Measurements from ENCODE around the gene ANXA5. TPM values are rescaled to one million over a fixed set of nuclear protein-coding genes. Genes with fewer than 3 reads are reported as not detected.

Gene ANXA5
- total RNA-seq, 1 experiment from 2014 or later = 230 TPM

DNA sequence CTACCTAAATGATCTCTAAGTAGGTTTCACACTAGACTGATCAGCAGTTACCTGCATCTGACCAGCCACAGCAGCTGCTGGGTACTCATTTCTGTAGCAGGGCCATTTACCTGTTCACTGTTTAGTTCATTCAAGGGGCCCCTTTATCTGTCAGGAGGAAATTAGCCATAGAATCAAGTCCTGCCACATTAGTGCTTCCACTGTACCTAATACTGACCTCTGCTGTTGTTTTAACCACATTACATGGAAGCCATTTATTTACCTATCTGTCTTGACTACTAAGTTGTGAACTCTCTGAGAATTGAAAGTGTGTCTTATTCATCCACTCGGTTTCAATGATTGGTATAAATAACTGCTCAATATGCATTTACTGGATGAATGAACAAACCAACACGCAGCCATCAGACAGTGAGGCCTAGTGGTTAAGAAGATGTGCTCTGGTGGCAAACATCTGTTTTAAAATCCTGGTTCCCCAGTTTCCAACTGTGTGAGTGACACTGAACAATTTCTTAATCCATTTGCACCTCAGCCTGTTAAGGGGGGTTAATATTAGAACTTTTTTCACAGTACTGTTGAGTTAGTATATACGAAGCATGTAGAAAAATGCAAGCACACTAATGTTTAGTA, 30.0 kb upstream of the ANXA5 start:
- no peaks in the 10 kb centered on the region for H3K27me3 ChIP-seq (ENCODE audit: insufficient read depth, low read depth)
- no peak overlapping the region for H3K4me2 ChIP-seq
- no peaks in the 10 kb centered on the region for H3K79me2 ChIP-seq (ENCODE audit: low read depth)
- H3F3A ChIP-seq (ENCODE audit: insufficient read depth, low read depth) = peaks cover 20% of the 10 kb centered on the region
- no peaks in the 10 kb centered on the region for H3K36me3 ChIP-seq (ENCODE audit: low read depth)
- no peak overlapping the region for H2AFZ ChIP-seq
- DNase-seq = peak in 1 of 2 experiments; percentile 59
- no peaks in the 10 kb centered on the region for H4K20me1 ChIP-seq (ENCODE audit: insufficient read depth)
- POLR2A ChIA-PET (ENCODE audit: unreplicated experiment) = interaction anchor here (0.5 kb wide), 1 partner anchor 30 kb away, joined by 4 read pairs; the partner anchor contains the start of gene ANXA5
- CTCF ChIA-PET = no interaction called here
- no peak overlapping the region for H3K4me3 ChIP-seq
- no peaks in the 10 kb centered on the region for H3K9me3 ChIP-seq (ENCODE audit: insufficient read depth, low read depth)
- intact Hi-C loops (cut with micrococcal nuclease; ENCODE audit: unreplicated experiment) = loop anchor here (2.0 to 10.0 kb wide), 2 partner anchors 30 to 52 kb away; partner anchors contain the start of gene ANXA5
- no peak overlapping the region for H3K27ac ChIP-seq
- peaks cover 16% of the 10 kb centered on the region for H3K4me1 ChIP-seq (replicated peaks; ENCODE audit: insufficient read depth)
- no peak for TF ChIP-seq EZH2 (IDR thresholded peaks at IDR 0.05; ENCODE audit: low read depth)
- TF ChIP-seq, protein P1, sequence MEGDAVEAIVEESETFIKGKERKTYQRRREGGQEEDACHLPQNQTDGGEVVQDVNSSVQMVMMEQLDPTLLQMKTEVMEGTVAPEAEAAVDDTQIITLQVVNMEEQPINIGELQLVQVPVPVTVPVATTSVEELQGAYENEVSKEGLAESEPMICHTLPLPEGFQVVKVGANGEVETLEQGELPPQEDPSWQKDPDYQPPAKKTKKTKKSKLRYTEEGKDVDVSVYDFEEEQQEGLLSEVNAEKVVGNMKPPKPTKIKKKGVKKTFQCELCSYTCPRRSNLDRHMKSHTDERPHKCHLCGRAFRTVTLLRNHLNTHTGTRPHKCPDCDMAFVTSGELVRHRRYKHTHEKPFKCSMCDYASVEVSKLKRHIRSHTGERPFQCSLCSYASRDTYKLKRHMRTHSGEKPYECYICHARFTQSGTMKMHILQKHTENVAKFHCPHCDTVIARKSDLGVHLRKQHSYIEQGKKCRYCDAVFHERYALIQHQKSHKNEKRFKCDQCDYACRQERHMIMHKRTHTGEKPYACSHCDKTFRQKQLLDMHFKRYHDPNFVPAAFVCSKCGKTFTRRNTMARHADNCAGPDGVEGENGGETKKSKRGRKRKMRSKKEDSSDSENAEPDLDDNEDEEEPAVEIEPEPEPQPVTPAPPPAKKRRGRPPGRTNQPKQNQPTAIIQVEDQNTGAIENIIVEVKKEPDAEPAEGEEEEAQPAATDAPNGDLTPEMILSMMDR (conservative IDR thresholded peaks at IDR 0.05) = peak; percentile 80
- BruUV-seq (replicated peaks) = no TSS peak
- H3K9me2 ChIP-seq (ENCODE audit: insufficient read depth) = no peaks in the 10 kb centered on the region

DNA sequence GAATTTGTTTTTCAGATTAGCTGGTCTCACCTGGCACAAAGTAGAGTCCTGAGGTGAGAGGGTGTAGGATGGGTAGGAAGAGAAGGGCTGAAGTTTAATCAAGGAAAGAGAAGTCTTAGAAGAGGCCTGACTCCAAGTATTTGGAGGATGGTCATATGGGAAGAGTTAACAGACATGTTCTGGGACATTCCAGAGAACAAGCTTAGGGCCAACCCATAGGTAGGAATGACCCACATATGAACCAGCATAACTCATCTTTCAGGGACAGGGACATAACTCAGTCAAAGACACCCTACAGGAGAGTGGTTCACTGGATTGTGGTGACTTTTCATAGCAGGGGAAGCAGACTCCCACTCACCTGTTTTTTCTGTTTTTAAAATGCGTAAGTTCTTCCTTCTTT, 27.9 kb upstream of the ANXA5 start:
- Histone ChIP-seq H3K27me3 (ENCODE audit: insufficient read depth, low read depth) (no peaks in the 10 kb centered on the region), H3K9me3 (ENCODE audit: insufficient read depth, low read depth) (no peaks in the 10 kb centered on the region), H3K27ac (no peak overlapping the region), H3K9me2 (ENCODE audit: insufficient read depth) (no peaks in the 10 kb centered on the region), H3K79me2 (ENCODE audit: low read depth) (no peaks in the 10 kb centered on the region), H3K4me3 (no peak overlapping the region), H3F3A (ENCODE audit: insufficient read depth, low read depth) (peaks cover 19% of the 10 kb centered on the region), H4K20me1 (ENCODE audit: insufficient read depth) (no peaks in the 10 kb centered on the region), H3K36me3 (ENCODE audit: low read depth) (no peaks in the 10 kb centered on the region), H2AFZ (0 out of 2 replicates have a peak overlapping the region, but pooled peaks have one; percentile 25), H3K4me2 (no peak overlapping the region), H3K4me1 (replicated peaks; ENCODE audit: insufficient read depth) (peaks cover 16% of the 10 kb centered on the region)
- no peak for DNase-seq
- no TSS peak for BruUV-seq (replicated peaks)
- ChIA-PET POLR2A (ENCODE audit: unreplicated experiment) (no interaction called here), CTCF (no interaction called here)
- intact Hi-C loops (cut with micrococcal nuclease; ENCODE audit: unreplicated experiment) = loop anchor here (10.0 kb wide), 1 partner anchor 50 kb away; no protein-coding TSS in a partner anchor
- TF ChIP-seq, protein P1 (conservative IDR thresholded peaks at IDR 0.05) = no peak
- TF ChIP-seq EZH2 (IDR thresholded peaks at IDR 0.05; ENCODE audit: low read depth) = no peak

DNA sequence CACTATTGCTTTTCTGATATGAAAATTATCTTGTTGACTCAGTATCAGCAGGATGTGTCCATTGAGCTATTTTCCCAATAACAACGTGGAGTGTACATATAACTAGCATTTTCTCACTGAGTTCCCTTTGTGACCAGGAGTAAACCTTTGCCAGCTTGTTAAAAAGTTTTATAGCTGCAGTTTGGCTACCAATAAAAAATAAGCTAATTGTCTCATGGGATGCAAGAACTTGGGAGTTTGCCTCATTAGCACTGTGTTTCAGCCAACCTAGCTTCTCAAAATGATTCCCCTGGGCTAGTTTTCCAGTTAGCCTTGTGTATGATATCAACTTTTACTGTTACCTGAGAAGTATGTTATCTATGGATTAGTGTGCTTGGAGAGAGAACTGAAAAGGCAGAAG, 24.9 kb upstream of the ANXA5 start:
- CTCF ChIA-PET = no interaction called here
- POLR2A ChIA-PET (ENCODE audit: unreplicated experiment) = no interaction called here
- no peaks in the 10 kb centered on the region for H3K9me3 ChIP-seq (ENCODE audit: insufficient read depth, low read depth)
- H3K36me3 ChIP-seq (ENCODE audit: low read depth) = no peaks in the 10 kb centered on the region
- no peak overlapping the region for H3K27ac ChIP-seq
- H3K4me2 ChIP-seq = no peak overlapping the region
- TF ChIP-seq, protein P1 (conservative IDR thresholded peaks at IDR 0.05) = no peak
- TF ChIP-seq EZH2 (IDR thresholded peaks at IDR 0.05; ENCODE audit: low read depth) = no peak
- no peaks in the 10 kb centered on the region for H3K9me2 ChIP-seq (ENCODE audit: insufficient read depth)
- DNase-seq = no peak
- H4K20me1 ChIP-seq (ENCODE audit: insufficient read depth) = no peaks in the 10 kb centered on the region
- H3K27me3 ChIP-seq (ENCODE audit: insufficient read depth, low read depth) = no peaks in the 10 kb centered on the region
- no peak overlapping the region for H3K4me3 ChIP-seq
- H3K79me2 ChIP-seq (ENCODE audit: low read depth) = no peaks in the 10 kb centered on the region
- no TSS peak for BruUV-seq (replicated peaks)
- no peaks in the 10 kb centered on the region for H3F3A ChIP-seq (ENCODE audit: insufficient read depth, low read depth)
- intact Hi-C loops (cut with micrococcal nuclease; ENCODE audit: unreplicated experiment) = loop anchor here (10.0 kb wide), 1 partner anchor 47 kb away; no protein-coding TSS in a partner anchor
- no peaks in the 10 kb centered on the region for H3K4me1 ChIP-seq (replicated peaks; ENCODE audit: insufficient read depth)
- H2AFZ ChIP-seq = no peak overlapping the region

All from PC-9 (cell line).